Measurements from ENCODE around the gene HMGCS2. TPM values are rescaled to one million over a fixed set of nuclear protein-coding genes. Genes with fewer than 3 reads are reported as not detected.

The HMGCS2 gene
- polyA plus RNA-seq, 2 of the 4 experiments (the other 2 are of a cell fraction), result not detected

DNA sequence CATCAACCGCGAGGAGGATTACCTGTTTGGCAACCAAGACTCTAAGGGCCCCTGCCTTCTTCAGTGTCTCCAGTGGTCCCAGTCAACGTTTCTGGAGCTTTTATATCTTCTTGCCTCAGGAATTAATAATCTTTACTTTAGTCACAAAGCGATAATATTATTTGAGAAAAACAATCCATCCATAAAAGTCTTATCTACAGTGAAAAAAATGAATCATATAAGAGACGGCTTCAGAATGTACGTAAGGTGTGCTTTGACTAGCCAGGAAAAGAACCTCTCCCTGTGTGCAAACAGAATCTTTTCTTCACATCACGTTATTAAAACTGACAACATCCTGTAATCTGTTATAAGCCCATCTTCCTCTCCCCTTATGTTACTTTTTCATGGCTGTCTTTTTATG, 42.7 kb upstream of the HMGCS2 start, which contains the start of gene REG4 (continued):
- TF ChIP-seq, protein P1, sequence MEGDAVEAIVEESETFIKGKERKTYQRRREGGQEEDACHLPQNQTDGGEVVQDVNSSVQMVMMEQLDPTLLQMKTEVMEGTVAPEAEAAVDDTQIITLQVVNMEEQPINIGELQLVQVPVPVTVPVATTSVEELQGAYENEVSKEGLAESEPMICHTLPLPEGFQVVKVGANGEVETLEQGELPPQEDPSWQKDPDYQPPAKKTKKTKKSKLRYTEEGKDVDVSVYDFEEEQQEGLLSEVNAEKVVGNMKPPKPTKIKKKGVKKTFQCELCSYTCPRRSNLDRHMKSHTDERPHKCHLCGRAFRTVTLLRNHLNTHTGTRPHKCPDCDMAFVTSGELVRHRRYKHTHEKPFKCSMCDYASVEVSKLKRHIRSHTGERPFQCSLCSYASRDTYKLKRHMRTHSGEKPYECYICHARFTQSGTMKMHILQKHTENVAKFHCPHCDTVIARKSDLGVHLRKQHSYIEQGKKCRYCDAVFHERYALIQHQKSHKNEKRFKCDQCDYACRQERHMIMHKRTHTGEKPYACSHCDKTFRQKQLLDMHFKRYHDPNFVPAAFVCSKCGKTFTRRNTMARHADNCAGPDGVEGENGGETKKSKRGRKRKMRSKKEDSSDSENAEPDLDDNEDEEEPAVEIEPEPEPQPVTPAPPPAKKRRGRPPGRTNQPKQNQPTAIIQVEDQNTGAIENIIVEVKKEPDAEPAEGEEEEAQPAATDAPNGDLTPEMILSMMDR (IDR thresholded peaks at IDR 0.05), result no peak
- TF ChIP-seq, protein P2, sequence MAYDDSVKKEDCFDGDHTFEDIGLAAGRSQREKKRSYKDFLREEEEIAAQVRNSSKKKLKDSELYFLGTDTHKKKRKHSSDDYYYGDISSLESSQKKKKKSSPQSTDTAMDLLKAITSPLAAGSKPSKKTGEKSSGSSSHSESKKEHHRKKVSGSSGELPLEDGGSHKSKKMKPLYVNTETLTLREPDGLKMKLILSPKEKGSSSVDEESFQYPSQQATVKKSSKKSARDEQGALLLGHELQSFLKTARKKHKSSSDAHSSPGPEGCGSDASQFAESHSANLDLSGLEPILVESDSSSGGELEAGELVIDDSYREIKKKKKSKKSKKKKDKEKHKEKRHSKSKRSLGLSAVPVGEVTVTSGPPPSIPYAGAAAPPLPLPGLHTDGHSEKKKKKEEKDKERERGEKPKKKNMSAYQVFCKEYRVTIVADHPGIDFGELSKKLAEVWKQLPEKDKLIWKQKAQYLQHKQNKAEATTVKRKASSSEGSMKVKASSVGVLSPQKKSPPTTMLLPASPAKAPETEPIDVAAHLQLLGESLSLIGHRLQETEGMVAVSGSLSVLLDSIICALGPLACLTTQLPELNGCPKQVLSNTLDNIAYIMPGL (CRISPR knock-in tag; IDR thresholded peaks at IDR 0.05; ENCODE audit: borderline replicate concordance), result no peak
- TF ChIP-seq HOXA7 (CRISPR knock-in tag; IDR thresholded peaks at IDR 0.05), result no peak
- TF ChIP-seq, protein P3, sequence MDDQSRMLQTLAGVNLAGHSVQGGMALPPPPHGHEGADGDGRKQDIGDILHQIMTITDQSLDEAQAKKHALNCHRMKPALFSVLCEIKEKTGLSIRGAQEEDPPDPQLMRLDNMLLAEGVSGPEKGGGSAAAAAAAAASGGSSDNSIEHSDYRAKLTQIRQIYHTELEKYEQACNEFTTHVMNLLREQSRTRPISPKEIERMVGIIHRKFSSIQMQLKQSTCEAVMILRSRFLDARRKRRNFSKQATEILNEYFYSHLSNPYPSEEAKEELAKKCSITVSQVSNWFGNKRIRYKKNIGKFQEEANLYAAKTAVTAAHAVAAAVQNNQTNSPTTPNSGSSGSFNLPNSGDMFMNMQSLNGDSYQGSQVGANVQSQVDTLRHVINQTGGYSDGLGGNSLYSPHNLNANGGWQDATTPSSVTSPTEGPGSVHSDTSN (IDR thresholded peaks at IDR 0.05), result no peak

DNA sequence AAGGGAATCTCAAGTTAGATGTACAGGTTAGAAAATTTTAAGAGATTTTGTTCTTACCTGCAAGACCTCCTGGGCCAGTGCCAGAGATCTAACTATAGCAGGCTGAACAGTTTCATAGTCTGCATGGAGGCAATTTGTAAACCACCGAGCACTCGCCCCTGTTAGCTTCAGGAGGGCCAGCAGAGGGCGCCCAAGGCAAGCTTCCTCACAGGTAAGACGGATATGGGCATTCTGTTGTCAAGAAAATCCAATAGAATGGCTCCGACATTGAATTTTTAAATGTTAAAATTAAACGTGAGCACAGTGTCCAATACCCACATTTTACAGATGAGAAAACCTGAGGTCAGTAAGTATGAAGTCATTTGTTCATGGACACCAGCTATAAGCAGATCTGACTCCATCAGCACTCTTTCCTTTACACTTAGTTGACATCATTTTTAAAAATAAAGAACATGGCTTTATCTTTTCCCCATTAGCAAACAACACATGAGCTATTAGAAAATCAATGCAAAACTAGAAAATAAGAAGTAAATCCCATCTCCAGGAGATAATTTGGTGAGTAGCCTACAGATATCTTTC, 40.4 kb upstream of the HMGCS2 start:
- TF ChIP-seq MAFK (IDR thresholded peaks at IDR 0.05; ENCODE audit: partially characterized antibody), result no peak
- TF ChIP-seq, protein P4, sequence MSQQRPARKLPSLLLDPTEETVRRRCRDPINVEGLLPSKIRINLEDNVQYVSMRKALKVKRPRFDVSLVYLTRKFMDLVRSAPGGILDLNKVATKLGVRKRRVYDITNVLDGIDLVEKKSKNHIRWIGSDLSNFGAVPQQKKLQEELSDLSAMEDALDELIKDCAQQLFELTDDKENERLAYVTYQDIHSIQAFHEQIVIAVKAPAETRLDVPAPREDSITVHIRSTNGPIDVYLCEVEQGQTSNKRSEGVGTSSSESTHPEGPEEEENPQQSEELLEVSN (IDR thresholded peaks at IDR 0.05; ENCODE audit: borderline replicate concordance, low read depth), result no peak
- TF ChIP-seq, protein P1 (IDR thresholded peaks at IDR 0.05), result peak; percentile 66
- peak; percentile 61 to 65 for TF ChIP-seq RAD21 (conservative IDR thresholded peaks at IDR 0.05 in 1 of 2, IDR thresholded peaks at IDR 0.05 in 1 of 2)
- no peak for TF ChIP-seq JUN (IDR thresholded peaks at IDR 0.05)
- no peak for TF ChIP-seq CHD4 (IDR thresholded peaks at IDR 0.05; ENCODE audit: borderline replicate concordance)
- TF ChIP-seq HOXA7 (CRISPR knock-in tag; IDR thresholded peaks at IDR 0.05), result no peak
- no peak for TF ChIP-seq TP53 (CRISPR knock-in tag; IDR thresholded peaks at IDR 0.05)
- no peak for TF ChIP-seq PHF8 (IDR thresholded peaks at IDR 0.05; ENCODE audit: borderline replicate concordance, low read depth)
- TF ChIP-seq KDM1A (IDR thresholded peaks at IDR 0.05; ENCODE audit: low read depth), result no peak
- peak; percentile 47; the same call in 2 of the 3 replicates for TF ChIP-seq SMC3 (IDR thresholded peaks at IDR 0.05)
- TF ChIP-seq ZC3H11A (IDR thresholded peaks at IDR 0.05), result no peak
- TF ChIP-seq RFX5 (IDR thresholded peaks at IDR 0.05), result no peak
- TF ChIP-seq CBX2 (IDR thresholded peaks at IDR 0.05; ENCODE audit: borderline replicate concordance, low read depth), result no peak
- no peak for TF ChIP-seq EHMT2 (IDR thresholded peaks at IDR 0.05; ENCODE audit: low read depth)
- no peak for TF ChIP-seq HDAC2 (IDR thresholded peaks at IDR 0.05)
- TF ChIP-seq POLR2AphosphoS2 (conservative IDR thresholded peaks at IDR 0.05; ENCODE audit: low read length), result no peak
- TF ChIP-seq, protein P5, sequence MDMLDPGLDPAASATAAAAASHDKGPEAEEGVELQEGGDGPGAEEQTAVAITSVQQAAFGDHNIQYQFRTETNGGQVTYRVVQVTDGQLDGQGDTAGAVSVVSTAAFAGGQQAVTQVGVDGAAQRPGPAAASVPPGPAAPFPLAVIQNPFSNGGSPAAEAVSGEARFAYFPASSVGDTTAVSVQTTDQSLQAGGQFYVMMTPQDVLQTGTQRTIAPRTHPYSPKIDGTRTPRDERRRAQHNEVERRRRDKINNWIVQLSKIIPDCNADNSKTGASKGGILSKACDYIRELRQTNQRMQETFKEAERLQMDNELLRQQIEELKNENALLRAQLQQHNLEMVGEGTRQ (IDR thresholded peaks at IDR 0.05), result no peak
- TF ChIP-seq, protein P6, sequence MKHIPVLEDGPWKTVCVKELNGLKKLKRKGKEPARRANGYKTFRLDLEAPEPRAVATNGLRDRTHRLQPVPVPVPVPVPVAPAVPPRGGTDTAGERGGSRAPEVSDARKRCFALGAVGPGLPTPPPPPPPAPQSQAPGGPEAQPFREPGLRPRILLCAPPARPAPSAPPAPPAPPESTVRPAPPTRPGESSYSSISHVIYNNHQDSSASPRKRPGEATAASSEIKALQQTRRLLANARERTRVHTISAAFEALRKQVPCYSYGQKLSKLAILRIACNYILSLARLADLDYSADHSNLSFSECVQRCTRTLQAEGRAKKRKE (CRISPR knock-in tag; IDR thresholded peaks at IDR 0.05; ENCODE audit: low read depth), result no peak
- TF ChIP-seq ESRRA (IDR thresholded peaks at IDR 0.05; ENCODE audit: borderline replicate concordance, low read length), result no peak
- H3K9me3 ChIP-seq, result no peaks in the 10 kb centered on the region
- CTCF ChIA-PET, result interaction anchor here (0.7 to 2.3 kb wide), 13 partner anchors 9 to 199 kb away, joined by 3 to 9 read pairs (median 4); no protein-coding TSS in a partner anchor
- FAIRE-seq (no peak), DNase-seq (ENCODE audit: low read depth in 1 of 2, low spot score in 1 of 2) (peak; percentile 36 to 68), ATAC-seq (peak; percentile 91 to 93)
- H3K4me3 ChIP-seq, result no peak overlapping the region
- H3K4me2 ChIP-seq, result peak overlapping the region; percentile 51
- WGBS (ENCODE audit: missing lambda C conversion rate), result 3% methylated on average over 6 of the region's 6 CpGs
- H3K4me1 ChIP-seq, result no peaks in the 10 kb centered on the region
- POLR2A ChIA-PET, result no interaction called here
- H3K27ac ChIP-seq, result no peak overlapping the region

Measured in A549 (cell line).